Activated naive CD4-positive, alpha-beta T cell treated with anti-CD3 and anti-CD28 coated beads for 36 hours (primary cell): ENCODE data around the gene ADAMTS14. TPM values are rescaled to one million over a fixed set of nuclear protein-coding genes. Genes with fewer than 3 reads are reported as not detected.
"Not testable (repeated sequence)": the region's sequence is repeated elsewhere in the genome, so short reads cannot be mapped to it uniquely, and the experiment has no call there.

ENCODE experiments used
- CTCF ChIA-PET: fragments of 350-600 bp; sonication (Branson Sonifier 250); formaldehyde crosslinking; loops from one replicate; lab custom pipeline; 2021; ENCODE audit warnings: antibody characterized with exemption; lab: Charles Lee
- DNase-seq: peaks from one replicate; pipeline ENCODE4 v3.0.0-alpha.2; 2020
- H3K27ac Mint-ChIP-seq: one replicate; pipeline ENCODE4 v1.8.0; 2021; ENCODE audit warnings: mild to moderate bottlenecking, mixed read lengths
- H3K27me3 Mint-ChIP-seq: one replicate; pipeline ENCODE4 v1.8.0; 2021; ENCODE audit warnings: low read depth, mixed read lengths
- H3K36me3 Mint-ChIP-seq: one replicate; pipeline ENCODE4 v1.8.0; 2021; ENCODE audit warnings: low read depth, mixed read lengths
- H3K4me1 Mint-ChIP-seq: one replicate; pipeline ENCODE4 v1.8.0; 2021; ENCODE audit warnings: low read depth, mixed read lengths
- H3K4me3 Mint-ChIP-seq: one replicate; pipeline ENCODE4 v1.8.0; 2021; ENCODE audit warnings: mild to moderate bottlenecking, moderate library complexity, mixed read lengths
- H3K9me3 Mint-ChIP-seq: one replicate; pipeline ENCODE4 v1.8.0; 2021; ENCODE audit warnings: mixed read lengths
- intact Hi-C: fragments of 100-400 bp; cut with micrococcal nuclease; formaldehyde crosslinking; loops from one replicate; pipeline ENCODE4 v1.15.1; 2023
- total RNA-seq, 2 experiments: library from RNA; stranded (reverse); gene quantifications; one replicate each; pipeline ENCODE4 v1.2.3, GENCODE V29; 2021

Gene ADAMTS14
- total RNA-seq, 2 experiments from 2014 or later = not detected

GRCh38 chr10:70768026-70768685 lies 95.8 kb downstream of the ADAMTS14 start:
- H3K27ac Mint-ChIP-seq, H3K36me3 Mint-ChIP-seq, H3K4me3 Mint-ChIP-seq, H3K27me3 Mint-ChIP-seq, CTCF ChIA-PET, H3K4me1 Mint-ChIP-seq, intact Hi-C loops, DNase-seq, H3K9me3 Mint-ChIP-seq: not testable (repeated sequence)

- intact Hi-C loops = no loop called here
- no peaks in the 10 kb centered on the region for H3K27me3 Mint-ChIP-seq
- H3K4me3 Mint-ChIP-seq = no peak overlapping the region
- H3K27ac Mint-ChIP-seq = no peak overlapping the region
- H3K9me3 Mint-ChIP-seq = peaks cover 3% of the 10 kb centered on the region
- CTCF ChIA-PET = no interaction called here
- H3K4me1 Mint-ChIP-seq = no peaks in the 10 kb centered on the region
- no peak for DNase-seq
- H3K36me3 Mint-ChIP-seq = no peaks in the 10 kb centered on the region
Measured at GRCh38 chr10:70769121-70769520, 96.8 kb downstream of the ADAMTS14 start.

DNA sequence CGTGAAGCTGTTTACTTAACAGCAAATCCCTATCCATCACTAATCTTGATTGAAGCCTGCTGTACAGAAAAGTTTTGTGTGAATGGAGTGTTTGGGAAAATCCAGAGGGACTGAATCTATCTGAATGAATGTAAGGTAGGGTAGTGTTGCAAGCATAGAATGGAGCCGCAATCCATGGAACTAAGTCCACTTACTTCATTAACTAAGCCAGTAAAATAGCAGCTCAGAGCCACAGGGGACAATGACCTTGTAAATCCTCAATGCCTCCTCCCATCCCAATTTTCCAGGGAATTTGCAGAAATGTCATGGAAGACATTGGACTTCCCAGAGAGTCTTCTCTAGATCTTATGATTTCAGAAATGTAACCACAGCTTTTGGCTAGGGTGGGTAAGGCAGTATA lies 97.7 kb downstream of the ADAMTS14 start:
- intact Hi-C loops = no loop called here
- DNase-seq = no peak
- CTCF ChIA-PET = no interaction called here
- H3K9me3 Mint-ChIP-seq = peaks cover 3% of the 10 kb centered on the region
- no peaks in the 10 kb centered on the region for H3K27me3 Mint-ChIP-seq
- no peaks in the 10 kb centered on the region for H3K4me1 Mint-ChIP-seq
- no peak overlapping the region for H3K4me3 Mint-ChIP-seq
- no peak overlapping the region for H3K27ac Mint-ChIP-seq
- no peaks in the 10 kb centered on the region for H3K36me3 Mint-ChIP-seq

- H3K4me3 Mint-ChIP-seq, H3K4me1 Mint-ChIP-seq, H3K27me3 Mint-ChIP-seq, CTCF ChIA-PET, intact Hi-C loops, H3K36me3 Mint-ChIP-seq, DNase-seq, H3K9me3 Mint-ChIP-seq, H3K27ac Mint-ChIP-seq: not testable (repeated sequence)
Measured at GRCh38 chr10:70770516-70770915, 98.2 kb downstream of the ADAMTS14 start.

DNA sequence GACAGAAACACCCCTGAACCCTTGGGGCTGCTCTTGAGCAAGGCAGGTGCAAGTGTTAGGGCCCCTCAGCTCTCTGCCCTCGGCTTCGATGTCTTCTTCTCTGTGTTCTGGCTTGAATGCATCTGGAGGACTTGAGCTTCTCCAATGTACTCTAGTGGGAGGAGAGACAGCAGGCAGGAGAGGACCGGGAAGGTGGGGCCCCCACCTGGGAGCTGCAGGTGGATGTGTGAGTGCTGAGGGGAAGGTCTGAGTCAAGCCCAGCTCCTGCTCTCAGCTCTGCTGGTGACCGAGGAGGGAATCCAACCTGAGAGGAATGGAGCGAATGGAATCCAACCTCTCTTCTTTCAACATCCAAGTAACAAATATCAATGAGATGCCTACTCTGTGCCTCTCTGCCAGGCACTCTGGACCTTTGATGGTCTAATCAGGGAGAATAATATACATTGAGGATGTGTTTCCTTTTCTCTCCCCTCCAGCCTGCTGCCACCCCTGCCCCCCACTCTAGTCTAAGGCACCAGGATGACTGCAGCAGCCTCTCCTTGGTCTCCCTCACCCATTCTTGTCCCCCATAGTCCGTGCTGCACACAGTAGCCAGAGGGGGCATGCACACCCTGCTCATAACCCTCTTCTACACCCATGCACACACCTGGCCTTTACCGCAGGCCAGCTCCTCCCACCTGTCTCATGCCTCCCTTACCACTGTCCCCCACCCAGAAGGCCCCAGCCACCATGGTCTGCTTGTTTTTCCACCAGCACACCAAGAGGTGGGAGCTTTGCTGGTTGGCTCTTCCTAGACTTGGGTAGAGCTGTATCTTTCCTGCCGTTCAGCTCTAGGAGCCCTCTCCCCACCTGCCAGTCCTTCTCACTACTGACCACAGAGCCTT lies 99.2 kb downstream of the ADAMTS14 start:
- no peaks in the 10 kb centered on the region for H3K9me3 Mint-ChIP-seq

DNA sequence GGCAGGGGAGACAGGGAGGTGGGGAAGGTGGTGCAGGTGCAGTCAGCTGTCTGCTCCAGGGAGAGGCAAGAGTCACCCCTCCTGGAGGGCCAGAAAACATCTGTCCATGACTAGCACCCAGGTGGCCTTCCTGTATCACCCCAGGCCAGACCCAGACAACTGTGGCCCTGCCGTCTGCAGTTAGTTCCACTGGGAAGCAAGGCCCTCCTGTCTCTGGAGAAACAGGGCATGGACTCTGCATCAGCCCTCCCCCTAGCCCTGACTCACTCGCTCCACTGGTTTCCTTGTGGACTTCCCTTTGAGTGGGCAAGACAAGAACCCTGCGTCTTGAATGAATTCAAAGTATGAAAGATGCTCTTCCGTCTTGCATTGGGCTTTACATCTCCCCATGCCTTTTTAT lies 100.3 kb downstream of the ADAMTS14 start:
- Mint-ChIP-seq H3K4me3 (no peak overlapping the region), H3K36me3 (no peaks in the 10 kb centered on the region), H3K27ac (no peak overlapping the region), H3K27me3 (no peaks in the 10 kb centered on the region), H3K9me3 (no peaks in the 10 kb centered on the region), H3K4me1 (no peaks in the 10 kb centered on the region)
- intact Hi-C loops = no loop called here
- DNase-seq = no peak
- CTCF ChIA-PET = no interaction called here

More for the DNA sequence above, 99.2 kb downstream of the ADAMTS14 start:
- Mint-ChIP-seq H3K4me3 (no peak overlapping the region), H3K27ac (no peak overlapping the region), H3K27me3 (no peaks in the 10 kb centered on the region), H3K36me3 (no peaks in the 10 kb centered on the region), H3K4me1 (no peaks in the 10 kb centered on the region)
- no peak for DNase-seq
- CTCF ChIA-PET = interaction anchor here (1.6 kb wide), 1 partner anchor 13 kb away, joined by 3 read pairs; no protein-coding TSS in a partner anchor
- intact Hi-C loops = no loop called here

DNA sequence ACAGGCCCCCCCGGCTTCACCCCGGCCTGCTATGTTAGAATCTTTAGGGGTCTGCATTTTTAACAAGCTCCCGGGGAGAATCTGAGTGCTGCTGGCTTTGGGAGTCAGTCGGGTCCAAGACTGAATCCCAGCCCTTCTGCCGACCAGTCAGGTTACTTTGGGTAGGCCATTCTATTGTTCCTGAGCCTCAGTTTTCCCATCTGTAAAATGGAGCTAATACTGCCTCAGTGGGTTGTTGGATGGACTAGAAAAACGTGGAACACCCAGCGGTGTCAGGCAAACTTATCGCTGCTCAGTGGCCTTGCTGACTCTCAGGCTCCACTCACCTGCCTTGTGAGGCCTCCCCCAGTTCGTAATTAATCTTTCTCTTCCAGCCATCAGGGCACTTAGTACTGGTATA lies 101.2 kb downstream of the ADAMTS14 start:
- Mint-ChIP-seq H3K4me1 (no peaks in the 10 kb centered on the region), H3K4me3 (no peak overlapping the region), H3K9me3 (no peaks in the 10 kb centered on the region), H3K36me3 (no peaks in the 10 kb centered on the region), H3K27ac (no peak overlapping the region), H3K27me3 (no peaks in the 10 kb centered on the region)
- intact Hi-C loops = no loop called here
- no peak for DNase-seq
- CTCF ChIA-PET = interaction anchor here (0.8 kb wide), 1 partner anchor 18 kb away, joined by 3 read pairs; no protein-coding TSS in a partner anchor

DNA sequence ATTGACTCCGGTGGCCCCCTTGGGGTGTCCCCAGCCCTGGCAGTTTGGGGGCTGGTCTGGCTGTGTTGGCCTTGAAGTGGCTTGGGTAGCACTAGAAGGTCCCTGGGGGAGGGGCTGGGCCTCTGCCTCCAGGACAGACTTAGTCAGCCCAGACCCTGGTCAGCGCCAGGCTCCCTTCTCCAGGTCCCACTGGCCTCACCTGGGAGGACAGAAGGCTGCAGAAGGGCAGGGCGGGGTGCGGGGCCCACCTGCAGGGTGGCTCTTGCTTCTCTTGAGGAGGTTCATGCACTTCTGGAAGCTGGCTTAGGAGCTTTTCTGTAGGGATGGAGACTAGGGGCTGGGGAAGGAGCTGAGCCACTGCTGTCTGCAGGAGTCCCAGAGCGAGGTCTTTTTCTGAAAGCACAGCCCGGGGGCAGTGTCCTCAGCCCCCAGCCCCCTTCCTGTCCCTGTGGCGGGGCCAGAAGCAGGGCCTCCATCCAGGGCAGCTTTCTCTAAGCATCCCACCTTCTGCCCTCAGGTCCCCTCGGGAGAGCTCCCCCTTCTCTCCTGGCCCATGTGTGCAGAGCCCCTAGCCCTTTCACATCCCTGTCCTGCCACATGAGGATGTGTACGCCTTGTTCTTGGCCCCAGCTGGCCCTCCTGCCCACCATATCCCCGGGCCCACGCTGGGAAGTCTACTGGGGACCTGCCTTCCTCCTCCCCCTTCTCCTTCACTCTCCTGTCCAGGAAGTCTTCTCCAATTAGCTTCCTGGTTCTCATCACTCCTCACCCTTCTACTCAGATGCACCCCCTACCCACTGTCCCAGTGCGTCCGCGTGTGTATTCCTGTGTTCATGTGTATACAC lies 101.9 kb downstream of the ADAMTS14 start:
- no peak for DNase-seq
- Mint-ChIP-seq H3K4me3 (no peak overlapping the region), H3K4me1 (no peaks in the 10 kb centered on the region), H3K27me3 (no peaks in the 10 kb centered on the region), H3K9me3 (no peaks in the 10 kb centered on the region), H3K27ac (no peak overlapping the region), H3K36me3 (no peaks in the 10 kb centered on the region)
- CTCF ChIA-PET = interaction anchor here (0.8 kb wide), 1 partner anchor 19 kb away, joined by 3 read pairs; no protein-coding TSS in a partner anchor
- intact Hi-C loops = no loop called here

DNA sequence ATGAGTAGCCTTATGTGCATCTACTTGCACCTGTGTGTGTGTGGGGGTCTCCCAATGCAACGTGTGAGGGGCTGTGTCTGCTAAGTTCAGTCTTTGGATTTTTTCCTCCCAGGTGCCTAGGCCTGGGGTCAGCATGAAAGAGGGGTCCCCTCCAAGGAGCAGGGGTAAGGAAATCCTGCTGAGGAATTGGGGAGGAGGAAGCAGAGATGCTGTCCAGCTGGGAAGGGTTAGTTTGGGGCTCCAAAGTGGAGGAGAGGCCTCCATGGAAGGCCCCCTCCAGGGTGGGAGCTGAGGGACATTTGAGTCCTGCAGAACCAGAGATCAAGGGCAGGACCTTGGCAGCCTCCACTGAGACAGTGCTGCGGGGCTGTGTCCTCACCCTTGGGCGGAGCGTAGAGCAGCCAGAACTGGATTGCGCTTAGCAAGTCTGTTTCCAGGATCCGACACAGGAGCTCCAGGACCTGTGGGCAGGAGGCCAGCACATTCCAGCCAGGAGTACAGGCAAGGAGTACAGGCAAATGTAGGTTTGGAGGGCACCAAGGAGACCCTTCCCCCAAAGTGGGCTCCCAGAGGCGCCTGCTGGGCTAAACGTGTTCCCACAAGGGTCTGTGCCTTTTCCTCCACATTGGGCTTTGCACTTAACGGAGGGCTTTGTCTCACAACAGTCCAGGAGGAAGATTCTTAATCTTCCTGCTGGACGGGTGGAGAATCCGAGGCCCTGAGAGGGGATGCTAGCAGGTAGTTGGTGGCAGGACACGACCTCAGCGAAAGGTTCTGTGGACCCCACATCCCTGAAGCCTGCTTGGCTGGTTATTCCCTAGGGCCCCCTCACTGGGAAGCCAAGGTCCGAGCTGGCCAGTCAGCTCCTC lies 102.7 kb downstream of the ADAMTS14 start:
- no peak overlapping the region for H3K27ac Mint-ChIP-seq
- no peaks in the 10 kb centered on the region for H3K4me1 Mint-ChIP-seq
- no peaks in the 10 kb centered on the region for H3K36me3 Mint-ChIP-seq
- no peaks in the 10 kb centered on the region for H3K9me3 Mint-ChIP-seq
- H3K27me3 Mint-ChIP-seq = no peaks in the 10 kb centered on the region
- intact Hi-C loops = no loop called here
- H3K4me3 Mint-ChIP-seq = no peak overlapping the region
- CTCF ChIA-PET = no interaction called here
- no peak for DNase-seq

DNA sequence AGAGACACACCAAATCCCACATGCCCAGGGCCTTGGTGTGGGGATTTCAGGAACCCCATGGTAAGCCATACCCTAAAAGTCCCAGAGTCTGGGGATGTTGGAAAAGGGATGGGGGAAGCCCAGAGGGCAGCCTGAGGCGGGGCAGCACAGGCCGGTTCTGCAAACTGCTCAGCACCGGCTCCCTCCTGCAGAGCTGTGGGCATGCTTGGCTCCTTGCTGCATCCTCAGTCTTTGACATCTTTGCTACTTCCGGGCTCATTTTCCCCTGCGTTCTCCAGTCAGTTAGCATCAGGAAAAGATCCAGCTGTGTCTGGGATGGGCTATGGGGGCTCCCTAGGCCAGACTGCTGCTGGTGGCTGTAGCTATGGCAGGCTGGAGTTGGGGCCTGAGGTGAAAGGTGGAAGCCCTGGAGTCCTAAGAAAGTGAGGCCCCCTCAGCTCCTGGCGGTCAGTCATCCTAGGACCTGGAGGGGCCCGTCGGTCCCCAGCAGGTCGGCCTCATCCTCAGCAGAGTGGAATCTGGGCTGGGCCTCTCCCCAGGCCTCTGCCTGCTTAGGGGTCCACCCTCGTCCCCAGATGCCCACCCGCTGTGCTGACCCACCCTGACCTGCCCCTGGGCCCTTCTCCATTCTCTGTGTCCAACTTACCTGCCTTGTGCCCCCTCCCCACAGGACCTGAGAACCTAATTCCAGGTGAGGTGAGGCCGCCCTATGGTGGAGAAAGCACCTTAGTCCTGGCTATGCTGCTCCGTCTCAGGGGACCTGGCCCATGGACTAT lies 103.6 kb downstream of the ADAMTS14 start:
- H3K36me3 Mint-ChIP-seq = no peaks in the 10 kb centered on the region
- no peaks in the 10 kb centered on the region for H3K27me3 Mint-ChIP-seq
- H3K27ac Mint-ChIP-seq = no peak overlapping the region
- H3K9me3 Mint-ChIP-seq = no peaks in the 10 kb centered on the region
- no peaks in the 10 kb centered on the region for H3K4me1 Mint-ChIP-seq
- intact Hi-C loops = no loop called here
- DNase-seq = no peak
- H3K4me3 Mint-ChIP-seq = no peak overlapping the region
- CTCF ChIA-PET = no interaction called here

- Mint-ChIP-seq H3K27ac (no peak overlapping the region), H3K4me3 (no peak overlapping the region), H3K4me1 (no peaks in the 10 kb centered on the region), H3K36me3 (no peaks in the 10 kb centered on the region), H3K9me3 (no peaks in the 10 kb centered on the region), H3K27me3 (no peaks in the 10 kb centered on the region)
- CTCF ChIA-PET = no interaction called here
- DNase-seq = no peak
- intact Hi-C loops = no loop called here
Measured at GRCh38 chr10:70776455-70777005, 104.2 kb downstream of the ADAMTS14 start.
